ENCODE data around the gene HOXC10. TPM values are rescaled to one million over a fixed set of nuclear protein-coding genes. Genes with fewer than 3 reads are reported as not detected.

The HOXC10 gene
- total RNA-seq, 1 donor, result not detected

DNA sequence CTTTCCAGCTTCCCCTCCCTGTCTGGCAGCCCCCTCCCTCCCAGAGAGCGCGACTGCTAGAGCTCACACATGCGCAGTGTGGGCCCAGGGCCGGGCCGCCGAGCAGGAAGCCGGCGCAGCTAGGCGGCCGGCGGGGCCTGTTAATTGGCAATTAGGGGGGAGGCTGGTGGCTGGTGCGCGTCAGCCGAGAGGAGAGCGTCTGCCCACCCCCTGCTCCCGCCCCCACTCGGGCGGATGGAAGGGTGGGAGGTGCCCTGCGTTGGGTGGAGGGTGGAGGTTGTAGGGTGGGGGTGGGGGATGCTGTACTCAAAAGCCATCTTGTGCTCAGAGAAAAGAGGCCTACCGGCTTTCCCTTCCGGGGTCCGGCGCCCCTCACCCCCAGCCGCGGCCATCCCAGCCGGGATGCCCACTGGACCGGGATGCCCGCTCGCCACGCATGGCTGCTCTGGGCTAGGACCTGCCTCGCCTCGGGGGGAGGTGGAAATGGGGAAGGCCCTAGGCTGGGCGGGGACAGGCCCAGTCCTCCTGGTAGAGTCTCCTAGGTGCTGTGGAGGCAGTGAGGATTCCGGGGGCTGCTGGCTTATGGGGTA is 33.0 kb downstream of the HOXC10 start:
- TF ChIP-seq, protein P1, sequence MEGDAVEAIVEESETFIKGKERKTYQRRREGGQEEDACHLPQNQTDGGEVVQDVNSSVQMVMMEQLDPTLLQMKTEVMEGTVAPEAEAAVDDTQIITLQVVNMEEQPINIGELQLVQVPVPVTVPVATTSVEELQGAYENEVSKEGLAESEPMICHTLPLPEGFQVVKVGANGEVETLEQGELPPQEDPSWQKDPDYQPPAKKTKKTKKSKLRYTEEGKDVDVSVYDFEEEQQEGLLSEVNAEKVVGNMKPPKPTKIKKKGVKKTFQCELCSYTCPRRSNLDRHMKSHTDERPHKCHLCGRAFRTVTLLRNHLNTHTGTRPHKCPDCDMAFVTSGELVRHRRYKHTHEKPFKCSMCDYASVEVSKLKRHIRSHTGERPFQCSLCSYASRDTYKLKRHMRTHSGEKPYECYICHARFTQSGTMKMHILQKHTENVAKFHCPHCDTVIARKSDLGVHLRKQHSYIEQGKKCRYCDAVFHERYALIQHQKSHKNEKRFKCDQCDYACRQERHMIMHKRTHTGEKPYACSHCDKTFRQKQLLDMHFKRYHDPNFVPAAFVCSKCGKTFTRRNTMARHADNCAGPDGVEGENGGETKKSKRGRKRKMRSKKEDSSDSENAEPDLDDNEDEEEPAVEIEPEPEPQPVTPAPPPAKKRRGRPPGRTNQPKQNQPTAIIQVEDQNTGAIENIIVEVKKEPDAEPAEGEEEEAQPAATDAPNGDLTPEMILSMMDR (IDR thresholded peaks at IDR 0.05; ENCODE audit: insufficient read depth, low read length), result no peak
- H3K4me3 ChIP-seq (ENCODE audit: low read depth, low read length), result peak overlapping the region; percentile 58
- peak; percentile 62 for DNase-seq (ENCODE audit: low read depth)

DNA sequence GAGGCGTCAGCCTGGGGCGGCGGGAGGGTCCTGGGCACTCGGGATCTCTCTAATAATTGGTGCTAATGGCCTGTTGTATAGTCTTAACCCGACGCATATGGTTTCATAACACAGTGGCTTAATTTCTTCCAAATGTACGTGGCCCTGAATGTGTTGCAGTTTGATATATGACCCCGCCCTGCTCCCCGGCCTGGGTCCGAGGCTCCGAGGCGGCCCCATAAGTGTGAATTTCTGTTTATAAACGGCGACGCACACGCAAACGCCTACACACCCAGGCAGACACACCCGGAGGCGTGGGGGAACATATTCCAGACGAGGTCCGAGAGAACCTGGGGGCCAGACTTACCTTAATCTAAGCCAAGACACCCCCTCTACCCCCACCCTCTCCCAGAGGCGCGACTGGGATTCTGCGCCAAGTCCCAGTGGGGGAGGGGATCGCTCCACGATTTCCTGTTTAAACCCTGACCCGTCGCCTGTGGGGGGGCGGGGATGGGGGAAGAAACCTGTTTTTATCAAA is 33.6 kb downstream of the HOXC10 start:
- peak overlapping the region; percentile 58 for H3K4me3 ChIP-seq (ENCODE audit: low read depth, low read length)
- TF ChIP-seq, protein P1 (IDR thresholded peaks at IDR 0.05; ENCODE audit: insufficient read depth, low read length), result no peak
- DNase-seq (ENCODE audit: low read depth), result no peak

GRCh38 chr12:54019091-54019811 is 34.3 kb downstream of the HOXC10 start:
- H3K4me3 ChIP-seq (ENCODE audit: low read depth, low read length), result no peak overlapping the region
- TF ChIP-seq, protein P1 (IDR thresholded peaks at IDR 0.05; ENCODE audit: insufficient read depth, low read length), result no peak
- DNase-seq (ENCODE audit: low read depth), result no peak

DNA sequence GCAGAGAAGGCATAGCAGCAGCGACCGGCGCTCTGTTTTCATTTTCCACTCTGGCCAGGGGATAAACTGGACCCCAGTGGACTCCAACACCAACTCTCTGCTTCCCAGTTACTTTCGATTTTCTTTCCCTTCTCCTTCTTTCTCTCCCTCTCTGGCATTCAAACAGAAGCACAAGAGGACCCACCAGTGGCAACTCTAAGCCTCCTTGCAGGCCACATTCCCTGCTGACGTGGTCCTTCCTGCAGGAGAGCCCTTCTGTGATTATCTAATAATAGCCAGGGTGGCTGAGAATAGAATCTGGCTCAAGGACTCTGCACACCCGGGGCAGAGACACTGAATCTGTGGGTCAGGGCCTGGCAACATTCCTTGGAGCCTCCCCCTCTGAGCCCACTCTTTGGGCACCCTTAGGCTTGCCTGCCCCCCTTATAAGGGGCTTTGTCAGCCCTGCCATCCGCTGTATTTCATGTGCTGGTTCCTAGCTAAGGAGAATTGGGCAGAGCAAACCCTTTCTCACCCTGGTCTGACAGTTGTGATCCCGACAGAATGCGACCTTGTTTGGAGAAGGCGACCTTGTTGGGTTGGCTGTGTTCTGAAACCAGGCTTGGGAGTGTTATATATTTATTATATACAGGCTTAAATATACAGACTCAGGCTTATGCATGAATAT is 35.1 kb downstream of the HOXC10 start:
- no peak overlapping the region for H3K4me3 ChIP-seq (ENCODE audit: low read depth, low read length)
- TF ChIP-seq, protein P1 (IDR thresholded peaks at IDR 0.05; ENCODE audit: insufficient read depth, low read length), result no peak
- DNase-seq (ENCODE audit: low read depth), result no peak

- TF ChIP-seq, protein P1 (IDR thresholded peaks at IDR 0.05; ENCODE audit: insufficient read depth, low read length), result no peak
- no peak overlapping the region for H3K4me3 ChIP-seq (ENCODE audit: low read depth, low read length)
- no peak for DNase-seq (ENCODE audit: low read depth)
Measured at GRCh38 chr12:54020591-54021405, 35.9 kb downstream of the HOXC10 start.

DNA sequence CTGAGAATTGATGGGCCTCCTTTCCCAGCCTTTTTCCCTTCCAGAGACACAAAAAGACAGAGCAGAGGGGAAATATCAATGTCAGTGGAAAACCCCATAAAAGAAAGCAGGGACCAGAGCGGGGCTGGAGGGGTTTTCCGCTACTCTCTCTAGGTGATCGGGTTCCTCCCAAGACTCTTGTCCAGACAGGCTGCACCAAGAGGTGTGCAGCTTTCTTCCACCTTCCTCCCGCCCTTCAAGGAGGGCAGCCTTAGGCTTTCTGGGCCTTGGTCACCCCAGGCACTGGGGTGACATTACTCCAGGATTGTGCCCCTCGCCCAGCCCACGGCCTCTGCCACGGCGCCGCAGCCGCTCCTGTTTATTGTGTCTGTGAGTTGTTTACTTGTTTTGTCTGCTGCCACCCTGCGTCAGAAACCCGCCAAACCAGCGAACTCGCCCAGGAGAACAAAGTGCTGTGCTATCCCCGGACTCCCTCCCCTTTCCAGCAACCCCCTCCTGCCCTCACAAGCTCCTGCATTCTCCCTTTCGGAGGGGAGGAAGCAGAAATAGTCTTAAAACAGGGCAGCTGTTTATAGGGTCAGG is 36.6 kb downstream of the HOXC10 start:
- no peak overlapping the region for H3K4me3 ChIP-seq (ENCODE audit: low read depth, low read length)
- no peak for DNase-seq (ENCODE audit: low read depth)
- TF ChIP-seq, protein P1 (IDR thresholded peaks at IDR 0.05; ENCODE audit: insufficient read depth, low read length), result no peak
